Neural cell (in vitro differentiated cells): ENCODE measurements around the gene CERT1. TPM values are rescaled to one million over a fixed set of nuclear protein-coding genes. Genes with fewer than 3 reads are reported as not detected.
"Not testable (repeated sequence)": the region's sequence is repeated elsewhere in the genome, so short reads cannot be mapped to it uniquely, and the experiment has no call there.

Experiments
- H2AFZ ChIP-seq: fragments of 200-600, 300-800 bp; sonication (generic), shearing (Covaris generic); 2 replicates; pipeline ENCODE4 v1.6.0; 2014; ENCODE audit warnings: low read depth, mild to moderate bottlenecking, antibody characterized with exemption, low read length, moderate library complexity
- H3F3A ChIP-seq: fragments of 200-600 bp; shearing (Covaris generic); 2 replicates; pipeline ENCODE4 v1.6.1; 2016; ENCODE audit warnings: mild to moderate bottlenecking, moderate library complexity, mixed read lengths, antibody characterized with exemption, low read length; ENCODE audit not compliant: insufficient read depth, poor library complexity, severe bottlenecking
- H3K27ac ChIP-seq: fragments of 200-600, 300-800 bp; sonication (generic), shearing (Covaris generic); 2 replicates; pipeline ENCODE4 v1.5.1; 2014; ENCODE audit warnings: mild to moderate bottlenecking, low read length, moderate library complexity
- H3K27me3 ChIP-seq: fragments of 300-800, 200-600 bp; sonication (generic), shearing (Covaris generic); 2 replicates; pipeline ENCODE4 v1.6.0; 2014; ENCODE audit warnings: mild to moderate bottlenecking, low read depth, low read length, moderate library complexity; ENCODE audit not compliant: insufficient read depth
- H3K36me3 ChIP-seq: fragments of 300-800, 200-600 bp; sonication (generic), shearing (Covaris generic); 2 replicates; pipeline ENCODE4 v1.5.1; 2014; ENCODE audit warnings: mild to moderate bottlenecking, antibody characterized with exemption, low read length, moderate library complexity; ENCODE audit not compliant: insufficient read depth
- H3K4me2 ChIP-seq: fragments of 300-800, 200-600 bp; sonication (generic), shearing (Covaris generic); 2 replicates; pipeline ENCODE4 v1.6.0; 2014; ENCODE audit warnings: mild to moderate bottlenecking, low read length
- H3K4me3 ChIP-seq: fragments of 300-800, 200-600 bp; sonication (generic), shearing (Covaris generic); 2 replicates; pipeline ENCODE4 v1.5.1; 2014; ENCODE audit warnings: mild to moderate bottlenecking, low read length, moderate library complexity
- H3K79me2 ChIP-seq: fragments of 200-600 bp; shearing (Covaris generic); replicated peaks from 2 replicates; pipeline ENCODE4 v1.6.0; 2014; ENCODE audit warnings: mild to moderate bottlenecking, low read length, moderate library complexity; ENCODE audit not compliant: insufficient read depth
- H3K9ac ChIP-seq: fragments of 300-800, 200-600 bp; sonication (generic), shearing (Covaris generic); 2 replicates; pipeline ENCODE4 v1.6.1; 2016; ENCODE audit warnings: mild to moderate bottlenecking, low read length, mixed read lengths
- H3K9me2 ChIP-seq: fragments of 200-600 bp; shearing (Covaris generic); 2 replicates; pipeline ENCODE4 v1.6.1; 2016; ENCODE audit warnings: mild to moderate bottlenecking, low read length, mixed read lengths; ENCODE audit not compliant: insufficient read depth
- H3K9me3 ChIP-seq: fragments of 200-600, 300-800 bp; sonication (generic), shearing (Covaris generic); 2 replicates; pipeline ENCODE4 v1.6.1; 2016; ENCODE audit warnings: mild to moderate bottlenecking, mixed run types, low read length, moderate library complexity, mixed read lengths
- H4K20me1 ChIP-seq: fragments of 200-600 bp; shearing (Covaris generic); 2 replicates; pipeline ENCODE4 v1.6.1; 2016; ENCODE audit warnings: mild to moderate bottlenecking, mixed run types; ENCODE audit not compliant: insufficient read depth
- CTCF ChIP-seq: fragments of 450-650 bp; IDR thresholded peaks from 2 replicates; pipeline ENCODE4 v1.5.1; 2014; ENCODE audit warnings: antibody characterized with exemption, mild to moderate bottlenecking, moderate library complexity; ENCODE audit not compliant: poor library complexity, severe bottlenecking
- EP300 ChIP-seq: fragments of 450-650 bp; conservative IDR thresholded peaks from 2 replicates; pipeline ENCODE4 v1.6.1; 2014; ENCODE audit warnings: antibody characterized with exemption, mild to moderate bottlenecking, moderate library complexity; ENCODE audit not compliant: poor library complexity, severe bottlenecking
- MXI1 ChIP-seq: fragments of 450-650 bp; conservative IDR thresholded peaks from 2 replicates; pipeline ENCODE4 v1.6.1; 2014; ENCODE audit warnings: antibody characterized with exemption, mild to moderate bottlenecking; ENCODE audit not compliant: poor library complexity, severe bottlenecking
- POLR2AphosphoS5 ChIP-seq: IDR thresholded peaks from 2 replicates; pipeline ENCODE4 v1.6.1; 2012
- RAD21 ChIP-seq: fragments of 450-650 bp; conservative IDR thresholded peaks from 2 replicates; pipeline ENCODE4 v1.6.1; 2014; ENCODE audit warnings: antibody characterized with exemption, mild to moderate bottlenecking, moderate library complexity
- SMC3 ChIP-seq: fragments of 450-650 bp; conservative IDR thresholded peaks from 2 replicates; pipeline ENCODE4 v1.6.1; 2014; ENCODE audit warnings: antibody characterized with exemption, mild to moderate bottlenecking, moderate library complexity; ENCODE audit not compliant: poor library complexity
- TAF1 ChIP-seq: IDR thresholded peaks from 2 replicates; pipeline ENCODE4 v1.6.1; 2012; ENCODE audit warnings: low read depth
- polyA minus RNA-seq: library from RNA; depleted of rRNA, polyadenylated mRNA; stranded (reverse); fragments of >200 nt; gene quantifications from 2 replicates; pipeline ENCODE4 v1.2.3, GENCODE V29; 2014
- polyA plus RNA-seq: library from polyadenylated mRNA; depleted of rRNA; stranded (reverse); fragments of >200 nt; gene quantifications from 2 replicates; pipeline ENCODE4 v1.2.3, GENCODE V29; 2014
- TF ChIP-seq, protein P1 (sequence below): IDR thresholded peaks from 2 replicates; pipeline ENCODE4 v1.6.1; 2012; ENCODE audit warnings: borderline replicate concordance

Gene CERT1
- polyA plus RNA-seq, result 20.3 and 24.3 TPM in 2 replicates
- polyA minus RNA-seq, result 74.7 and 78.8 TPM in 2 replicates

GRCh38 chr5:75511435-75512382 is at the start of gene CERT1, which contains the start of gene POLK:
CERT1 (minus strand) TSS chr5:75511629; CDS start chr5:75511207, 422 bp downstream.
POLK (plus strand) TSS chr5:75511891.
- Histone ChIP-seq H3K9ac (peak within 1 kb of the TSS; percentile 94), H2AFZ (peak within 1 kb of the TSS; percentile 88), H3K4me2 (peak within 1 kb of the TSS; percentile 82), H4K20me1 (no peaks in the 10 kb centered on the region), H3K27ac (peak within 1 kb of the TSS; percentile 96), H3K9me3 (no peaks in the 10 kb centered on the region), H3K9me2 (no peaks in the 10 kb centered on the region), H3K4me3 (peak within 1 kb of the TSS; percentile 87), H3K27me3 (no peaks in the 10 kb centered on the region), H3K79me2 (peaks cover 79% of the 10 kb centered on the region), H3K36me3 (no peaks in the 10 kb centered on the region), H3F3A (peaks cover 5% of the 10 kb centered on the region)
- TF ChIP-seq, protein P1, sequence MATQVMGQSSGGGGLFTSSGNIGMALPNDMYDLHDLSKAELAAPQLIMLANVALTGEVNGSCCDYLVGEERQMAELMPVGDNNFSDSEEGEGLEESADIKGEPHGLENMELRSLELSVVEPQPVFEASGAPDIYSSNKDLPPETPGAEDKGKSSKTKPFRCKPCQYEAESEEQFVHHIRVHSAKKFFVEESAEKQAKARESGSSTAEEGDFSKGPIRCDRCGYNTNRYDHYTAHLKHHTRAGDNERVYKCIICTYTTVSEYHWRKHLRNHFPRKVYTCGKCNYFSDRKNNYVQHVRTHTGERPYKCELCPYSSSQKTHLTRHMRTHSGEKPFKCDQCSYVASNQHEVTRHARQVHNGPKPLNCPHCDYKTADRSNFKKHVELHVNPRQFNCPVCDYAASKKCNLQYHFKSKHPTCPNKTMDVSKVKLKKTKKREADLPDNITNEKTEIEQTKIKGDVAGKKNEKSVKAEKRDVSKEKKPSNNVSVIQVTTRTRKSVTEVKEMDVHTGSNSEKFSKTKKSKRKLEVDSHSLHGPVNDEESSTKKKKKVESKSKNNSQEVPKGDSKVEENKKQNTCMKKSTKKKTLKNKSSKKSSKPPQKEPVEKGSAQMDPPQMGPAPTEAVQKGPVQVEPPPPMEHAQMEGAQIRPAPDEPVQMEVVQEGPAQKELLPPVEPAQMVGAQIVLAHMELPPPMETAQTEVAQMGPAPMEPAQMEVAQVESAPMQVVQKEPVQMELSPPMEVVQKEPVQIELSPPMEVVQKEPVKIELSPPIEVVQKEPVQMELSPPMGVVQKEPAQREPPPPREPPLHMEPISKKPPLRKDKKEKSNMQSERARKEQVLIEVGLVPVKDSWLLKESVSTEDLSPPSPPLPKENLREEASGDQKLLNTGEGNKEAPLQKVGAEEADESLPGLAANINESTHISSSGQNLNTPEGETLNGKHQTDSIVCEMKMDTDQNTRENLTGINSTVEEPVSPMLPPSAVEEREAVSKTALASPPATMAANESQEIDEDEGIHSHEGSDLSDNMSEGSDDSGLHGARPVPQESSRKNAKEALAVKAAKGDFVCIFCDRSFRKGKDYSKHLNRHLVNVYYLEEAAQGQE, result peak; percentile 84
- peak; percentile 90 for TF ChIP-seq TAF1
- TF ChIP-seq MXI1, result no peak
- peak; percentile 61 for TF ChIP-seq EP300
- peak; percentile 9 for TF ChIP-seq RAD21
- TF ChIP-seq SMC3, result no peak
- peak; percentile 94 for TF ChIP-seq POLR2AphosphoS5

DNA sequence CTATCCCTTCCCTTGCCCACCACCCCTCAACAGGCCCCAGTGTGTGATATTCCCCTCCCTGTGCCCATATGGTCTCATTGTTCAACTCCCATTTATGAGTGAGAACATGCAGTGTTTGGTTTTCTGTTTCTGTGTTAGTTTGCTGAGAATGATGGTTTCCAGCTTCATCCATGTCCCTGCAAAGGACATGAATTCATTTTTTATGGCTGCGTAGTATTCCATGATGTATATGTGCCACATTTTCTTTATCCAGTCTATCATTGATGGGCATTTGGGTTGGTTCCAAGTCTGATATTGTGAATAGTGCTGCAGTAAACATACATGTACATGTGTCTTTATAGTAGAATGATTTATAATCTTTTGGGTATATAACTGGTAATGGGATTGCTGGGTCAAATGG is 49.2 kb upstream of the CERT1 start:
- H3F3A ChIP-seq, H3K36me3 ChIP-seq, H3K9me3 ChIP-seq, H3K27ac ChIP-seq, H3K4me2 ChIP-seq, H3K4me3 ChIP-seq, H2AFZ ChIP-seq, H4K20me1 ChIP-seq, H3K79me2 ChIP-seq, H3K9ac ChIP-seq, H3K9me2 ChIP-seq, H3K27me3 ChIP-seq: not testable (repeated sequence)

- no peaks in the 10 kb centered on the region for H3K36me3 ChIP-seq
- no peak overlapping the region for H3K27ac ChIP-seq
- no peak overlapping the region for H3K4me3 ChIP-seq
- H3F3A ChIP-seq, result no peaks in the 10 kb centered on the region
- H4K20me1 ChIP-seq, result no peaks in the 10 kb centered on the region
- H3K9ac ChIP-seq, result no peak overlapping the region
- H3K27me3 ChIP-seq, result no peaks in the 10 kb centered on the region
- no peaks in the 10 kb centered on the region for H3K79me2 ChIP-seq
- TF ChIP-seq EP300, result no peak
- no peak for TF ChIP-seq TAF1
- TF ChIP-seq SMC3, result no peak
- TF ChIP-seq CTCF, result no peak
- TF ChIP-seq, protein P1, result no peak
- H3K4me2 ChIP-seq, result no peak overlapping the region
- no peak overlapping the region for H2AFZ ChIP-seq
- no peaks in the 10 kb centered on the region for H3K9me3 ChIP-seq
- no peaks in the 10 kb centered on the region for H3K9me2 ChIP-seq
Measured at GRCh38 chr5:75558981-75559632, 47.7 kb upstream of the CERT1 start.
